ENCODE measurements around the gene HMGCLL1.

The HMGCLL1 gene

DNA sequence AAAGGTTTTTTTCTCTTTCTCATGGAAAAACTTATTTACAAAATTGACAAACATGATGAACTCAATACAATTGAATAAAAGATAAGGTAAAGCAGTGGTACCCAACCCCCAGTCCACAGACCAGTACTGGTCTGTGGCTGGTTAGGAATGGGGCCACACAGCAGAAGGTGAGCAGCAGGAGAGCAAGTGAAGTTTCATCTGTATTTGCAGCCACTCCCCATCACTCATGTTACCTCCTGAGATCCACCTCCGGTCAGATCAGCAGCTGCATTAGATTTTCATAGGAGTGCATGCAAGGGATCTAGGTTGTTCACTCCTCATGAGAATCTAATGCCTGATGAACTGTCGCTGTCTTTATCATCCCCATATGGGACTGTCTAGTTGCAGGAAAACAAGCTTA, 47.5 kb downstream of the HMGCLL1 start:
- Histone ChIP-seq H3K4me1 (ENCODE audit: control insufficient read depth, insufficient read depth, low read length) (no peaks in the 10 kb centered on the region), H3K9me3 (ENCODE audit: control insufficient read depth, insufficient read depth, low read length) (no peaks in the 10 kb centered on the region), H3K27me3 (ENCODE audit: control insufficient read depth, insufficient read depth, low read length) (no peaks in the 10 kb centered on the region), H3K36me3 (ENCODE audit: control insufficient read depth, insufficient read depth, low read length) (no peaks in the 10 kb centered on the region), H3K4me3 (ENCODE audit: low read length) (no peak overlapping the region), H3K27ac (ENCODE audit: low read length) (no peak overlapping the region)
- no CpG with 5 or more reads among the region's 2 CpGs for WGBS (ENCODE audit: insufficient coverage, insufficient read length)
- DNase-seq (ENCODE audit: low read depth, low spot score): no peak

DNA sequence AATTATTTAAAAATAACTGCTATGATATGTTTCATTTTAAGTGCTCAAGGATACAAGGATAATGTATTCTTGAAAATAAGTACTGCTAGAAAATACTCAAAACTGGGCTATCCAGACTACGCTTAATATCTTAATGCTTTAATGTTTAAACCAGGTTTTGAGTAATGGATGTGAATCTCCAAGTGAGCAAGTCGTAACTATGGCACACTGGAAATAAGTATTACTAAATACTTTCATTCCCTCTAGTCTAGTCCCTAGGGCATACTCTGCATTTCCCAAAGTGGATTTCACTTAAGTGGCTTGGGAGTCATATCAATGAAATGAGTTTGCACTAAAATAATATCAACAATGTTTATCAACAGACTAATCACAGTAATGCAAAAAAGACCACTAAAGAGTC, 48.1 kb downstream of the HMGCLL1 start:
- H3K27me3 ChIP-seq (ENCODE audit: control insufficient read depth, insufficient read depth, low read length): no peaks in the 10 kb centered on the region
- no peaks in the 10 kb centered on the region for H3K4me1 ChIP-seq (ENCODE audit: control insufficient read depth, insufficient read depth, low read length)
- H3K27ac ChIP-seq (ENCODE audit: low read length): no peak overlapping the region
- H3K36me3 ChIP-seq (ENCODE audit: control insufficient read depth, insufficient read depth, low read length): no peaks in the 10 kb centered on the region
- H3K4me3 ChIP-seq (ENCODE audit: low read length): no peak overlapping the region
- no peak for DNase-seq (ENCODE audit: low read depth, low spot score)
- WGBS (ENCODE audit: insufficient coverage, insufficient read length): no CpG with 5 or more reads among the region's 2 CpGs
- H3K9me3 ChIP-seq (ENCODE audit: control insufficient read depth, insufficient read depth, low read length): no peaks in the 10 kb centered on the region

DNA sequence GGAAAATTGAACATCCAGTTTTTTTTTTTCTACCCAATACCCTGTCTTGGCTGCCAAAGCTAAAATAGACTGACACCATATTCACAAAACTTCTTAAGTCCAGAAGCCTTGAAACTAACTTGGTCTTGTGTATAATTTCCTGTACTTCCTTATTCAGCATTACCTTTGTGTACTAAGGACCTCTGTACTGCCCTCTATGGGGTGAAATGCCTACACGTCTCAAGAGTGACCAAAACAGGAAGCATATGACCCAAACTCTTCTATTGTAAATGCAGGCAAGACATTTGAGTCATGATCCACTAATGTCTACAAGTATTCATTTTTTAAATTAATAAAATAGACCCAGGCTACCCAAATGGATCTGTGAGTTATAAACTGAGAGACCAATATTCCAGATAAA, 50.4 kb downstream of the HMGCLL1 start:
- Histone ChIP-seq H3K4me3 (ENCODE audit: low read length) (no peak overlapping the region), H3K27ac (ENCODE audit: low read length) (no peak overlapping the region), H3K9me3 (ENCODE audit: control insufficient read depth, insufficient read depth, low read length) (no peaks in the 10 kb centered on the region), H3K27me3 (ENCODE audit: control insufficient read depth, insufficient read depth, low read length) (no peaks in the 10 kb centered on the region), H3K4me1 (ENCODE audit: control insufficient read depth, insufficient read depth, low read length) (no peaks in the 10 kb centered on the region), H3K36me3 (ENCODE audit: control insufficient read depth, insufficient read depth, low read length) (no peaks in the 10 kb centered on the region)
- peak; percentile 35 for DNase-seq (ENCODE audit: low read depth, low spot score)
- WGBS (ENCODE audit: insufficient coverage, insufficient read length): no CpG with 5 or more reads among the region's 1 CpG

DNA sequence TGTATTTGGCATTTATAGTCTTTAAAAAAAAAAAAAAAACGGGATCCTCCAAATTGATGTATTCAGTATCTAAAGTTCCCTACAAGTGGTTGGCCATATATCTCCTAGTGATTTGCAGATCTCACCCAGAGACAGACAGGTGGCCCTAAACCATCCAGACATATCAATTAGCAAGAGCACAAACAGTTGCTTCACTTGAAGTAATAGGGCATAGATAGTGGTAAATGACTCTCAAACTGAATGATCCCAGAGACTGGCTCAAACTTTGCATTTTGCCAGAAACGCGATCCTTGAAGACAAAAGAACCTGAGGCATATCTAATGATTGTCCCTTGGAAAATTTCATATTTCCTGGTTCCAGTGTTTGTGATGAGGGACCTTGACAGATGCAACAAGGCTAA, 54.6 kb downstream of the HMGCLL1 start:
- DNase-seq (ENCODE audit: low read depth, low spot score): no peak
- Histone ChIP-seq H3K9me3 (ENCODE audit: control insufficient read depth, insufficient read depth, low read length) (no peaks in the 10 kb centered on the region), H3K27ac (ENCODE audit: low read length) (no peak overlapping the region), H3K4me3 (ENCODE audit: low read length) (no peak overlapping the region), H3K4me1 (ENCODE audit: control insufficient read depth, insufficient read depth, low read length) (no peaks in the 10 kb centered on the region), H3K36me3 (ENCODE audit: control insufficient read depth, insufficient read depth, low read length) (no peaks in the 10 kb centered on the region), H3K27me3 (ENCODE audit: control insufficient read depth, insufficient read depth, low read length) (no peaks in the 10 kb centered on the region)
- WGBS (ENCODE audit: insufficient coverage, insufficient read length): no CpG with 5 or more reads among the region's 3 CpGs

- 100% methylated on average over 3 of the region's 4 CpGs for WGBS (ENCODE audit: insufficient coverage, insufficient read length)
- DNase-seq (ENCODE audit: low read depth, low spot score): no peak
- Histone ChIP-seq H3K9me3 (ENCODE audit: control insufficient read depth, insufficient read depth, low read length) (no peaks in the 10 kb centered on the region), H3K4me3 (ENCODE audit: low read length) (no peak overlapping the region), H3K27ac (ENCODE audit: low read length) (no peak overlapping the region), H3K4me1 (ENCODE audit: control insufficient read depth, insufficient read depth, low read length) (no peaks in the 10 kb centered on the region), H3K36me3 (ENCODE audit: control insufficient read depth, insufficient read depth, low read length) (no peaks in the 10 kb centered on the region), H3K27me3 (ENCODE audit: control insufficient read depth, insufficient read depth, low read length) (no peaks in the 10 kb centered on the region)
Measured at GRCh38 chr6:55518529-55519060, 60.4 kb downstream of the HMGCLL1 start.

GRCh38 chr6:55516736-55517135, 62.3 kb downstream of the HMGCLL1 start:
- H3K27me3 ChIP-seq (ENCODE audit: control insufficient read depth, insufficient read depth, low read length): no peaks in the 10 kb centered on the region
- no peak overlapping the region for H3K27ac ChIP-seq (ENCODE audit: low read length)
- no peaks in the 10 kb centered on the region for H3K9me3 ChIP-seq (ENCODE audit: control insufficient read depth, insufficient read depth, low read length)
- WGBS (ENCODE audit: insufficient coverage, insufficient read length): no CpG with 5 or more reads among the region's 1 CpG
- H3K36me3 ChIP-seq (ENCODE audit: control insufficient read depth, insufficient read depth, low read length): no peaks in the 10 kb centered on the region
- no peak for DNase-seq (ENCODE audit: low read depth, low spot score)
- H3K4me1 ChIP-seq (ENCODE audit: control insufficient read depth, insufficient read depth, low read length): no peaks in the 10 kb centered on the region
- H3K4me3 ChIP-seq (ENCODE audit: low read length): no peak overlapping the region

DNA sequence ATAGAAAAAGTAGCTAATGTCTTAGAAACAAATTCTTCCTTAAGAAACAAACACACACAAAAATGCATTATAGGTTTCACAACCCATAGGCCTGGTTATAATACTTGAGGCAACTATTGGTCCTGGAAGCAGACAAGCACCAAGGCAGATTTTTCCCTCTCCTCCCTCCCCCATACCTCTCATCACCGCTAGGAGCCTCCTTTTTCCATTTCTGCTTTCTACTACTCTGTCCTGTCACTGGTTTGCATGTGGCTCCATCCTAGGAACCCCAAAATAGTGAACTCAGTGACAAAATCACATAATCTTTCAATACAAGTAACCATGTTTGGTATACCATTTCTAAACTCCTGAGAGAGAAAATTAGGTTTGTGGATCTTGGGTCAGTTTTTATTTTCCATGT, 66.1 kb downstream of the HMGCLL1 start:
- Histone ChIP-seq H3K27me3 (ENCODE audit: control insufficient read depth, insufficient read depth, low read length) (no peaks in the 10 kb centered on the region), H3K27ac (ENCODE audit: low read length) (no peak overlapping the region), H3K4me3 (ENCODE audit: low read length) (no peak overlapping the region), H3K4me1 (ENCODE audit: control insufficient read depth, insufficient read depth, low read length) (no peaks in the 10 kb centered on the region), H3K36me3 (ENCODE audit: control insufficient read depth, insufficient read depth, low read length) (no peaks in the 10 kb centered on the region), H3K9me3 (ENCODE audit: control insufficient read depth, insufficient read depth, low read length) (no peaks in the 10 kb centered on the region)
- WGBS (ENCODE audit: insufficient coverage, insufficient read length): no CpG with 5 or more reads among the region's 1 CpG
- DNase-seq (ENCODE audit: low read depth, low spot score): no peak

DNA sequence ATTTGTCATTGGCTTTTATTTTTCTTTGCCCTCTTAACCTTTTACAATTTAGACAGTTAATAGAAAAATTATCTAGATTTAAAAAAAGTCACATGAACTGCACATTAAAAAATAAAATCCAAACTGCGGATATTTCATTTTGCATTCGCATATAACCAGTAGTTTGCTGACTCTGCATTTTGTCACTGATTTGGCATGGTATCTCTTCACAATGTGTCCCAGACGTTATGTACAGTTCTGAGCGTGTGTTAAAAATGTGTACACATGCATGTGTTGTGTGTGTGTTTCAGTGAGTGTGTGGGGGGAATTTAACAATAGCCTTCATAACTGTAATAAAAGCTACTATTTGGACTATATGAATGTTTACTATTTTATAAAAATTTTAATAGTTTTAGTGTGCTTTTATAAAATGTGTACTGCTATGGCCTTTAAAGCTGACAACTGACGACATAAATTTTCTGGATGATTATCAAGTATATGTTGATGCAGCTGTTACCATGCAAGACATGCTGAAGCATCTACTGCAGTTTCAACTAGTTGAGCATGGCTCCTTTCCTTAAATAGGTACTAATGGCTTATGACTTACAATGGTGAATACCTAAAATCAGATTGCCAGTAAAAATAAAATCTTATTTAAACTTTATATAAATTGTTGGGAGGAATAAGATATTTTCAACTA, 67.7 kb downstream of the HMGCLL1 start:
- H3K27ac ChIP-seq (ENCODE audit: low read length): no peak overlapping the region
- no peaks in the 10 kb centered on the region for H3K4me1 ChIP-seq (ENCODE audit: control insufficient read depth, insufficient read depth, low read length)
- no peaks in the 10 kb centered on the region for H3K9me3 ChIP-seq (ENCODE audit: control insufficient read depth, insufficient read depth, low read length)
- no peak overlapping the region for H3K4me3 ChIP-seq (ENCODE audit: low read length)
- no CpG with 5 or more reads among the region's 5 CpGs for WGBS (ENCODE audit: insufficient coverage, insufficient read length)
- H3K27me3 ChIP-seq (ENCODE audit: control insufficient read depth, insufficient read depth, low read length): no peaks in the 10 kb centered on the region
- no peaks in the 10 kb centered on the region for H3K36me3 ChIP-seq (ENCODE audit: control insufficient read depth, insufficient read depth, low read length)
- no peak for DNase-seq (ENCODE audit: low read depth, low spot score)

GRCh38 chr6:55499591-55499990, 79.4 kb downstream of the HMGCLL1 start:
- Histone ChIP-seq H3K4me3 (ENCODE audit: low read length) (no peak overlapping the region), H3K27me3 (ENCODE audit: control insufficient read depth, insufficient read depth, low read length) (no peaks in the 10 kb centered on the region), H3K4me1 (ENCODE audit: control insufficient read depth, insufficient read depth, low read length) (no peaks in the 10 kb centered on the region), H3K36me3 (ENCODE audit: control insufficient read depth, insufficient read depth, low read length) (no peaks in the 10 kb centered on the region), H3K27ac (ENCODE audit: low read length) (no peak overlapping the region), H3K9me3 (ENCODE audit: control insufficient read depth, insufficient read depth, low read length) (no peaks in the 10 kb centered on the region)
- DNase-seq (ENCODE audit: low read depth, low spot score): no peak

DNA sequence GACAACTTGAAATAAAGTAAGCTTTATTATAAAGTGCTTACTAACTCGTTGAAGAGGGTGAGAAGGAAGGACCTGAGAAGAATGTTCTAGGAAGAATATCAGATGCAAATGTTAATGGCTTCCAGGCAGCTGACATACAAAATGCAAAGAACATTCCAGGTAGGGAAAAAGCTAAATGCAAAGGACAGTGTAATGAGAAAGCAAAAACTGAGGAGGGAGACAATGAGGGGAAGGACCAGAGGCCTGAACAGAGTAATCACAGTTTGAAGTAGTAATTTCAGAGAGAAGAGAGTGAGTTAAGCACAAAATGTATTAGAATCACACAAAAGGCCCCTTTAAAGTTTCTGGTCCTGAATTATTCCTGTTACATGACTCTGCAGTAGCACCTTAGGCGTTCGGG, 81.3 kb downstream of the HMGCLL1 start:
- H3K4me3 ChIP-seq (ENCODE audit: low read length): no peak overlapping the region
- H3K27me3 ChIP-seq (ENCODE audit: control insufficient read depth, insufficient read depth, low read length): no peaks in the 10 kb centered on the region
- no peak overlapping the region for H3K27ac ChIP-seq (ENCODE audit: low read length)
- no peaks in the 10 kb centered on the region for H3K36me3 ChIP-seq (ENCODE audit: control insufficient read depth, insufficient read depth, low read length)
- no peaks in the 10 kb centered on the region for H3K9me3 ChIP-seq (ENCODE audit: control insufficient read depth, insufficient read depth, low read length)
- DNase-seq (ENCODE audit: low read depth, low spot score): no peak
- no CpG with 5 or more reads among the region's 3 CpGs for WGBS (ENCODE audit: insufficient coverage, insufficient read length)
- H3K4me1 ChIP-seq (ENCODE audit: control insufficient read depth, insufficient read depth, low read length): no peaks in the 10 kb centered on the region

DNA sequence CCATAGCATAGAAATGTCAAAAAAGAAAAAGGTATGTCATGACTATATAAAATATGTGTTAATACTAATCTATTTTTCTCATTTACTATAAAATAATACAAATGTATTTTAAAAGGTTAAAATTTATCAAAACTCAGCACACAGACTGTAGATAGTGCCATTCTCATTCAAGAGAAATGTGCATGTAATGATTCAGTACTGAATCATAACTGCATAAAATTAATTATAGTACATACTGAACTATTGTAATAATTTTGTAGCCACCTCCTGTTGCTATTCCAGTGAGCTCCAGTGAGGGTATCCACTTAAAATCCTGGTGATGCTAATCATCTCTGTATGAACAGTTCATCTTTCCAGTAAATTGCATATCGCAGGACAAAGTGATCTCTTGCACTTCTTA, 82.8 kb downstream of the HMGCLL1 start:
- no CpG with 5 or more reads among the region's 1 CpG for WGBS (ENCODE audit: insufficient coverage, insufficient read length)
- DNase-seq (ENCODE audit: low read depth, low spot score): no peak

More for the DNA sequence above, 82.8 kb downstream of the HMGCLL1 start:
- Histone ChIP-seq H3K27me3 (ENCODE audit: control insufficient read depth, insufficient read depth, low read length) (no peaks in the 10 kb centered on the region), H3K9me3 (ENCODE audit: control insufficient read depth, insufficient read depth, low read length) (no peaks in the 10 kb centered on the region), H3K36me3 (ENCODE audit: control insufficient read depth, insufficient read depth, low read length) (no peaks in the 10 kb centered on the region), H3K4me1 (ENCODE audit: control insufficient read depth, insufficient read depth, low read length) (no peaks in the 10 kb centered on the region), H3K4me3 (ENCODE audit: low read length) (no peak overlapping the region), H3K27ac (ENCODE audit: low read length) (no peak overlapping the region)

All from iPS DF 6.9 (cell line).